Activated CD8-positive, alpha-beta memory T cell treated with anti-CD3 and anti-CD28 coated beads, Interleukin-2, amount 50 U/mL, for 1 hour (primary cell): ENCODE data around the gene VPS11.

Experiments
- DNase-seq: peaks from one replicate; pipeline ENCODE4 v3.0.0-alpha.2; 2020; ENCODE audit errors: extremely low read depth

Gene VPS11

GRCh38 chr11:119081682-119082260, 14.2 kb downstream of the VPS11 start:
- DNase-seq, result no peak

DNA sequence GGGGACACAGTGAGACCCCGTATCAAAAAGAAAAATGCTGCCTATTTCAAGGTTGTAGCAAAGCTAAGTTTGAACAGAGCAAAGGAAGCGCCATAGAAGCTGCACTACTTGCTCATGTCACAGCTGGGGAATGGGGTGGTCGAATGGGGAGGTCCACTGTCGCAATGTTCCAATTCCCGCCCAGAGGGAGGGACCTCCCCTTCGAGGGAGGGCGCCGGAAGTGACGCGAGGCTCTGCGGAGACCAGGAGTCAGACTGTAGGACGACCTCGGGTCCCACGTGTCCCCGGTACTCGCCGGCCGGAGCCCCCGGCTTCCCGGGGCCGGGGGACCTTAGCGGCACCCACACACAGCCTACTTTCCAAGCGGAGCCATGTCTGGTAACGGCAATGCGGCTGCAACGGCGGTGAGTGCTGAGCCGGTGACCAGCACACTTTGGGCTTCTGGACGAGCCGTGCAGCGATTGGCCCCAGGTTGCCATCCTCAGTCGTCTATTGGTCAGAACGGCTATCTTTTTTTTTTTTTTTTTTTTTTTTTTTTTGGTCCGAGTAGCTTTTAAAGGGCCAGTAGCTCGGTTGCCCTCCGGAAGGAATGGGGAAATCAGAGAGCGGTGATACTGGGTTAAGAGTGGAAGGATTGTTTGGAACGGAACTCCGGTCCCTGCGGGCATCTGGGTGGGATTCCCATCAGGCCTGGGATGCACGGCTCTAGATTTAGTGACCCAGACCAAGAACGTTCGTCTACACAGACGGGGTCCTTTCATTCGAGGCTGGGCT, 17.2 kb downstream of the VPS11 start, which contains the start of gene HMBS:
Gene HMBS, plus strand, starts transcription at position 219 of the 774 bp plus-strand sequence. Its CDS starts 153 bp downstream, at position 372.
- peak; percentile 77 for DNase-seq

DNA sequence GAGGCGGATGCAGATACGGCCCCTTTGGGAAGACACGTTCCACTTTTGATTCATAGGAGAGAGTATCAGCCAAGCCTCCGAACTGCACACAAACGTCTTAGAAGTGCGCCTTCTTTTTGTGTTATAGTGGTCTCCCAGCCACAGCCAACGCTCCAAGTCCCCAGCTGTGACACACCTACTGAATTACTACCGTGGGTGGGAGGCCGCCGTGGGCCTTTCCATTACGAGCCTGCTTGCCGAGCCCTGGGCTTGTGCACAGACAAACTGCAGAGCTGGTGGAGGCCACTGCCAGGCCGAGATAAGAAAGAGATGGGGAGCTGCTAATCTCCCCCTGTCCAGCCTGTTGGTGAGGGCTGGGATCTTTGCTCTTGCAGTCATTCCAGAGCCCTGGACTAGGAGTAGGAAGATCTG, 17.8 kb downstream of the VPS11 start:
- no peak for DNase-seq

- no peak for DNase-seq
These were observed 19.5 kb downstream of the VPS11 start for GRCh38 chr11:119087123-119087522.

DNA sequence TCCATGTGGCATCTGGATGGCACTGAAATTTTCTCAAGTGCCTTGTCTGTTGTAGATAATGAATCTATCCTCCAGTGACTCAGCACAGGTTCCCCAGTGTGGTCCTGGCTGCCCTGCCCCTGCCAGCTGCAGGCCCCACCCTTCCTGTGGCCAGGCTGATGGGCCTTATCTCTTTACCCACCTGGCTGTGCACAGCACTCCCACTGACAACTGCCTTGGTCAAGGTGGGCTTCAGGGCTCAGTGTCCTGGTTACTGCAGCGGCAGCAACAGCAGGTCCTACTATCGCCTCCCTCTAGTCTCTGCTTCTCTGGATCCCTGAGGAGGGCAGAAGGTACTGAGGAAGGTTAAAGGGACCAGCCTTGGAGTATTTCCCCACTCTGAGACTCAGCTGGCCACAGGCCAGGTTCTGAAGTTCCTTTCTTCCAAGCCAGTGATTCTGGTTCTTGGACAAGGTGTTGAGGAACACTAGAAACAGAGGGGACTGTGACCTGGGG, 20.2 kb downstream of the VPS11 start:
- no peak for DNase-seq

DNA sequence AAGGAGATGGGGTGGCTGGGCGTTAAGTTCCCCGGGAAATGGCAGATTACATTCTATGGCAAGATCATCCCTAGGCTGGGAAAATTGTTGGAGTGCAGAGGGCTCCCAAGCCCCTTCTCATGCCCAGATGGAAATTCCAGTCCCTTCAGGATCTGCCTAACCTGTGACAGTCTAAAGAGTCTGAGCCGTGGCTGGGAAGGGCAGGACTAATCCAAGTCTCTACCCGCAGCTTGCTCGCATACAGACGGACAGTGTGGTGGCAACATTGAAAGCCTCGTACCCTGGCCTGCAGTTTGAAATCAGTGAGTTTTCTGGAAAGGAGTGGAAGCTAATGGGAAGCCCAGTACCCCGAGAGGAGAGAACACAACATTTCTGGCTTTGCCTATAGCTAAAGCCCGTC, 20.8 kb downstream of the VPS11 start:
- DNase-seq, result no peak

GRCh38 chr11:119089319-119089718, 21.7 kb downstream of the VPS11 start:
- DNase-seq, result no peak

DNA sequence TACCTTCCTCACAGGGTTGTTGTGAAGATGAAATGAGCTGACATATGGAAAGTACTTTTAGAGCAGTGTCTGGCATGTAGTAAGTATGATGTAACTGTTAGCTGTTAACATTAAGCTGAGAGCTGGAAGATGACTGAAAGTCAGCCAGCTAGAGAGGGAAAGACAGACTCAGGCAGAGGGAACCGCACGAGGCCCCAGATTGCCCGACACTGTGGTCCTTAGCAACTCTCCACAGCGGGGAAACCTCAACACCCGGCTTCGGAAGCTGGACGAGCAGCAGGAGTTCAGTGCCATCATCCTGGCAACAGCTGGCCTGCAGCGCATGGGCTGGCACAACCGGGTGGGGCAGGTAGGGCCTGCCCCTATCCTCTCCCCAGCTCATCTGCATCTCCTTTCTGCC, 23.6 kb downstream of the VPS11 start:
- DNase-seq, result no peak

- no peak for DNase-seq
These were observed 24.6 kb downstream of the VPS11 start for GRCh38 chr11:119091966-119092879.

DNA sequence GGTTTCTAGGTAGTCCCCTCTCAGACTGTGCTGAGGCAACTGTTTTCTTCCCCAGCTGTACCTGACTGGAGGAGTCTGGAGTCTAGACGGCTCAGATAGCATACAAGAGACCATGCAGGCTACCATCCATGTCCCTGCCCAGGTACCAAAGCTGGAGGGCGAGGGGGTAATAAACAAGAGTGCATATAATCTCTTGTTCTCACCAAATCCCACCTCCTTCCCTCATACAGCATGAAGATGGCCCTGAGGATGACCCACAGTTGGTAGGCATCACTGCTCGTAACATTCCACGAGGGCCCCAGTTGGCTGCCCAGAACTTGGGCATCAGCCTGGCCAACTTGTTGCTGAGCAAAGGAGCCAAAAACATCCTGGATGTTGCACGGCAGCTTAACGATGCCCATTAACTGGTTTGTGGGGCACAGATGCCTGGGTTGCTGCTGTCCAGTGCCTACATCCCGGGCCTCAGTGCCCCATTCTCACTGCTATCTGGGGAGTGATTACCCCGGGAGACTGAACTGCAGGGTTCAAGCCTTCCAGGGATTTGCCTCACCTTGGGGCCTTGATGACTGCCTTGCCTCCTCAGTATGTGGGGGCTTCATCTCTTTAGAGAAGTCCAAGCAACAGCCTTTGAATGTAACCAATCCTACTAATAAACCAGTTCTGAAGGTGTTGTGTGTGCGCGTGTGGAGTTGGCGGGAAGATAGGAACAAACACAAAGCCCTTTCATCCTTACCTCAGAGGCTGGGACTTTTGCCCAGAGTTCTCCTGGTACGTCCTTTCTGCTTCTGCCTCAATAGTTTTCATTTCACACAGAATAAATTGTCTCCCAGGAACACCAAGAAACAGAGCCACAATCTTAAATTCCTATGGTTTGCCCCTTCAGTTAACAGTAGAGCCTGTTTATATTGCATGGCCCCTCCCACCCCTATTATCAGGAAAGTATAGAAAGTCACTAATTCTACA, 25.5 kb downstream of the VPS11 start:
- DNase-seq, result no peak

DNA sequence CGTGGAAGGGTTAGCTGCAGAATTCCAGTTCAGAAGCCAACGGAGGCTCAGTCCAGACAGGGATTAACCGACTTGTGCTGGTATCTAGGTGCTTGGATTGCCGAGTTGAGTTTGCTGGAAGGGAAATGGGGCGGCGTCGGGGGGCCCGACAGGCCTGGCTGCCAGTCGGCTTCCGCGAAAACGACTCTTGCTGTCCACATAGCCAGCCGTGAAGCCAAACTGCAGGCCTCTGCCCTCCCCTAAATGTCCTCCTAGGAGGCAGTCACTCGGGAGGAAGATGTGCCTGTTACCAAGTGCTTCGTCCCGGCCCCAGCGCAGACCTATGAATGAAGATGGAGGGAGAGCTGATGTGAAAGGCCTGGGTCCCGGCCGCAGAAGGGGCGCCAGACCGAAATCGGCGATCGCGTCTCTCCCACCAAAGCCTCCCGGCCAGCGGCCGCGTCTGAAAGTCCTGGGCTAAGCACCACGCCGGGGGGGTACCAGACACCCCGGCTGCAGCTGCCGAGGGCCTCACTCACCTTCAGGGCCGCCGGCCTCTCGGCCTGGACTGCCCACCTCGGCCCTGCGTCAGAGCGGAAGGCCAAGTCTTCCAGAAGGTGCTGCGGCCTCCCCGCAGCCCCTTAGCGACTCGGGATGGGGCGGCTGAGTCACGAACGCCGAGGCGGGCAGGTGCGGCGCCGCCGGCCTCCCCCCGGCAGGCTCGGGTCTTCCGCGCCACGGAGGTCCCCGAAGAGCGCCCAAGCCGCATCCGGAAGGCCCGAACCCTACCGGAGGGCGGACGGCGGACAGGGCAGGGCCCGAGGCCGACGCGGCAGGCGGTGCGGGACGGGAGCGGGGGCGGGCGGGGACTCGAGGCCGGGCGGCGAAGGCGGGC, 26.6 kb downstream of the VPS11 start:
- DNase-seq, result no peak

- DNase-seq, result no peak
These were observed 27.1 kb downstream of the VPS11 start for GRCh38 chr11:119094816-119095065.

DNA sequence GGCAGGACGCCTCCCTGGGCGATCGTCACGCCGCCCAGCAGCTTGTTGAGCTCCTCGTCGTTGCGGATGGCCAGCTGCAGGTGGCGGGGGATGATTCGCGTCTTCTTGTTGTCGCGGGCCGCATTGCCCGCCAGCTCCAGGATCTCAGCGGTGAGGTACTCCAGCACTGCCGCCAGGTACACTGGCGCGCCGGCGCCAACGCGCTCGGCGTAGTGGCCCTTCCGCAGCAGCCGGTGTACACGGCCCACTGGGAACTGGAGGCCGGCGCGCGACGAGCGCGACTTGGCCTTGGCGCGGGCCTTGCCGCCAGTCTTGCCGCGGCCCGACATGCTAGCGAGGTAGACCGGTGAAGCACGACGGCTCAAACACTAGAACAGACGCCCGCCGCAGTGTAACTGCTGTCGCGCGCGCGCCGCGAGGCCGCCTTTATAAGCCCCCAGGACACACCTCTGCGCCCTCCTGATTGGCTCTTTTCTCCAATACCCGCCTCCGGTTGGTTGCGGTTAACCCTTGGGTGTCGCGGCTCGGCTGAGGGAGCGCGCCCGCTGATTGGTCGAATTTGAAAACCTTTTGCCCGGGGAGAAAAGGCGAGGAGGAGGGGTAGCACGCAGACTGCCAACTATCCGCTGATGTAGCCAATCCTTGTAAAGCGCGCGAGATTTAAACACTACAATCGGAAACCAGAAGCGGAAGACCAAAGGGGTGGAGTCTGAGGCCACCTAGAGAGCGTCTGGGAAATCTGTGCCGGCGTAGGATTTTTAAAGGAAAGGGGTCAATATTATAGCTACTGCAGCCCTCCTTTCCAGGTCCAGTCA, 27.7 kb downstream of the VPS11 start:
- DNase-seq, result peak; percentile 100

DNA sequence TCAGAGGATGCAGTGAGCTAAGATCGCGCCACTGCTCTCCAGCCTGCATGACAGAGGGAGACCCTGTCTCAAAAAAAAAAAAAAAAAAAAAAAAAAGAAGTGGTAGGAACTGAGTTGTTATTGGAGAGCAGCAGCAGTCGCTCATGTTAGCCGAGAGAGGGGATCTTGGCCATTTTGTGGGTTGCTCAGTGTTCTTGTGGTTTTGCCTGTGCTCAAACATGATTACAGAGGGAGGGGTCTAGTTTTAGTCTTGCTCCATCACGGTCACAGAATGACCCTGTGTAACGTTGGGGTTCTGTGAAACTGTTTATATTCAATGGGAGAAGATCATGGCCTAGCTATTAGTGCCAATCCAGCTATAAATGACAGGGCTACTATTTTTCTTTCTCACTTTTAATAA, 32.1 kb downstream of the VPS11 start:
- DNase-seq, result no peak

- DNase-seq, result no peak
These were observed 32.8 kb downstream of the VPS11 start for GRCh38 chr11:119100246-119100970.

GRCh38 chr11:119100994-119101758, 33.6 kb downstream of the VPS11 start:
- no peak for DNase-seq

GRCh38 chr11:119101759-119102423, 34.3 kb downstream of the VPS11 start, which contains the start of gene DPAGT1:
TSS of gene DPAGT1 (minus strand) at chr11:119101853. CDS start at chr11:119101655, 198 bp downstream.
- peak; percentile 59 for DNase-seq
